Measurements from ENCODE around the gene MMEL1.

Gene MMEL1

GRCh38 chr1:2606881-2607621, 25.8 kb downstream of the MMEL1 start:
- TF ChIP-seq CTCF (IDR thresholded peaks at IDR 0.05) = no peak

GRCh38 chr1:2606396-2606880, 26.4 kb downstream of the MMEL1 start:
- TF ChIP-seq CTCF (IDR thresholded peaks at IDR 0.05) = no peak

- no peak for TF ChIP-seq CTCF (IDR thresholded peaks at IDR 0.05)
Observed at GRCh38 chr1:2605509-2606395, 27.1 kb downstream of the MMEL1 start.

- TF ChIP-seq CTCF (IDR thresholded peaks at IDR 0.05) = no peak
Observed at GRCh38 chr1:2604844-2605508, 27.8 kb downstream of the MMEL1 start.

GRCh38 chr1:2604156-2604843, 28.5 kb downstream of the MMEL1 start:
- TF ChIP-seq CTCF (IDR thresholded peaks at IDR 0.05) = no peak

- TF ChIP-seq CTCF (IDR thresholded peaks at IDR 0.05) = no peak
Observed at GRCh38 chr1:2603521-2604155, 29.2 kb downstream of the MMEL1 start.
